Activated naive CD4-positive, alpha-beta T cell treated with anti-CD3 and anti-CD28 coated beads, Interleukin-2, amount 50 U/mL, for 72 hours (primary cell): Measurements from ENCODE around the gene GFOD1. TPM values are rescaled to one million over a fixed set of nuclear protein-coding genes. Genes with fewer than 3 reads are reported as not detected.

Experiments used
- ATAC-seq, 2 donors: fragments of 150-1000 bp; cut with Tn5 transposase; 2 replicates each; pipeline ENCODE4 v1.10.0; 2021; ENCODE audit warnings: mild to moderate bottlenecking in 2 of 2, moderate library complexity in 2 of 2
- DNase-seq, 2 donors: peaks; one replicate each; pipeline ENCODE4 v3.0.0; 2021 to 2022; ENCODE audit warnings: low spot score in 2 of 2
- H3K27ac Mint-ChIP-seq, 2 donors: one replicate each; pipeline ENCODE4 v1.8.0; 2022; ENCODE audit warnings: mild to moderate bottlenecking in 2 of 2, mixed read lengths in 2 of 2
- H3K36me3 Mint-ChIP-seq, 2 donors: one replicate each; pipeline ENCODE4 v1.8.0; 2022; ENCODE audit warnings: mixed read lengths in 2 of 2
- H3K9me3 Mint-ChIP-seq, 2 donors: one replicate each; pipeline ENCODE4 v1.8.0; 2022; ENCODE audit warnings: mixed read lengths in 2 of 2
- total RNA-seq, 2 donors: library from RNA; stranded (reverse); gene quantifications; one replicate each; pipeline ENCODE4 v1.2.3, GENCODE V29; 2022

The GFOD1 gene
- total RNA-seq, 2 donors from 2014 or later: 6.3 to 11.8 TPM

- DNase-seq: no peak
- Mint-ChIP-seq H3K9me3 (no peaks in the 10 kb centered on the region), H3K27ac (no peak overlapping the region), H3K36me3 (no peaks in the 10 kb centered on the region)
- no peak for ATAC-seq
Measured at GRCh38 chr6:13494137-13494536, 6.7 kb upstream of the GFOD1 start.

GRCh38 chr6:13493147-13493546 is 5.7 kb upstream of the GFOD1 start:
- Mint-ChIP-seq H3K9me3 (no peaks in the 10 kb centered on the region), H3K36me3 (no peaks in the 10 kb centered on the region), H3K27ac (no peak overlapping the region)
- no peak for ATAC-seq
- no peak for DNase-seq

GRCh38 chr6:13492357-13492756 is 5.0 kb upstream of the GFOD1 start:
- no peaks in the 10 kb centered on the region for H3K36me3 Mint-ChIP-seq
- H3K27ac Mint-ChIP-seq: no peak overlapping the region
- DNase-seq: no peak
- no peaks in the 10 kb centered on the region for H3K9me3 Mint-ChIP-seq
- no peak for ATAC-seq

- no peaks in the 10 kb centered on the region for H3K9me3 Mint-ChIP-seq
- H3K27ac Mint-ChIP-seq: no peak overlapping the region
- peaks cover 0 to under 1% of the 10 kb centered on the region in 2 donors for H3K36me3 Mint-ChIP-seq
- ATAC-seq (no peak), DNase-seq (no peak)
Measured at GRCh38 chr6:13491538-13491937, 4.1 kb upstream of the GFOD1 start.

- ATAC-seq: no peak
- no peak for DNase-seq
- peaks cover 0 to 12% of the 10 kb centered on the region in 2 donors for H3K36me3 Mint-ChIP-seq
- no peaks in the 10 kb centered on the region for H3K9me3 Mint-ChIP-seq
- H3K27ac Mint-ChIP-seq: no peak overlapping the region
Measured at GRCh38 chr6:13490402-13490801, 3.0 kb upstream of the GFOD1 start.

GRCh38 chr6:13488896-13489237 is 1.5 kb upstream of the GFOD1 start:
- Mint-ChIP-seq H3K27ac (no peak overlapping the region), H3K36me3 (peaks cover 0 to 14% of the 10 kb centered on the region in 2 donors), H3K9me3 (no peaks in the 10 kb centered on the region)
- no peak for ATAC-seq
- DNase-seq: no peak

- no peaks in the 10 kb centered on the region for H3K9me3 Mint-ChIP-seq
- peak in 1 of 2 donors; percentile 8 for ATAC-seq
Measured at GRCh38 chr6:13488015-13488895, 855 bp upstream of the GFOD1 start.

GRCh38 chr6:13486679-13487121 is 700 bp downstream of the GFOD1 start:
- peaks cover 0 to 14% of the 10 kb centered on the region in 2 donors for H3K36me3 Mint-ChIP-seq
- peak overlapping the region; percentile 73 to 75 for H3K27ac Mint-ChIP-seq
- H3K9me3 Mint-ChIP-seq: no peaks in the 10 kb centered on the region
- peak; percentile 64 to 77 for DNase-seq
- peak; percentile 49 to 59 for ATAC-seq

More at GRCh38 chr6:13488015-13488895, 855 bp upstream of the GFOD1 start:
- DNase-seq: peak in 1 of 2 donors; percentile 18
- Mint-ChIP-seq H3K36me3 (peaks cover 0 to 14% of the 10 kb centered on the region in 2 donors), H3K27ac (peak overlapping the region in 1 of 2 donors; percentile 75)

GRCh38 chr6:13485923-13486562 is 1.4 kb downstream of the GFOD1 start:
- no peaks in the 10 kb centered on the region for H3K9me3 Mint-ChIP-seq
- H3K36me3 Mint-ChIP-seq: peaks cover 0 to 14% of the 10 kb centered on the region in 2 donors
- DNase-seq (no peak), ATAC-seq (no peak)
- H3K27ac Mint-ChIP-seq: peak overlapping the region; percentile 73 to 75

- Mint-ChIP-seq H3K9me3 (no peaks in the 10 kb centered on the region), H3K36me3 (peaks cover 0 to 14% of the 10 kb centered on the region in 2 donors), H3K27ac (peak overlapping the region in 1 of 2 donors; percentile 75)
- DNase-seq (no peak), ATAC-seq (no peak)
Measured at GRCh38 chr6:13485303-13485702, 2.1 kb downstream of the GFOD1 start.

GRCh38 chr6:13484827-13485226 is 2.6 kb downstream of the GFOD1 start:
- H3K9me3 Mint-ChIP-seq: no peaks in the 10 kb centered on the region
- peaks cover 0 to 14% of the 10 kb centered on the region in 2 donors for H3K36me3 Mint-ChIP-seq
- ATAC-seq (no peak), DNase-seq (no peak)
- peak overlapping the region in 1 of 2 donors; percentile 16 for H3K27ac Mint-ChIP-seq

- peaks cover 0 to 14% of the 10 kb centered on the region in 2 donors for H3K36me3 Mint-ChIP-seq
- peak overlapping the region in 1 of 2 donors; percentile 16 for H3K27ac Mint-ChIP-seq
- ATAC-seq (peak in 1 of 2 donors; percentile 34), DNase-seq (no peak)
- H3K9me3 Mint-ChIP-seq: no peaks in the 10 kb centered on the region
Measured at GRCh38 chr6:13484138-13484708, 3.2 kb downstream of the GFOD1 start.

GRCh38 chr6:13480631-13481501 is 6.5 kb downstream of the GFOD1 start:
- no peak for DNase-seq
- no peaks in the 10 kb centered on the region for H3K9me3 Mint-ChIP-seq
- peak in 1 of 2 donors; percentile 32 for ATAC-seq
- no peak overlapping the region for H3K27ac Mint-ChIP-seq
- peaks cover 4 to 7% of the 10 kb centered on the region in 2 donors for H3K36me3 Mint-ChIP-seq

- Mint-ChIP-seq H3K9me3 (no peaks in the 10 kb centered on the region), H3K27ac (no peak overlapping the region), H3K36me3 (peaks cover 0 to 6% of the 10 kb centered on the region in 2 donors)
- ATAC-seq (no peak), DNase-seq (no peak)
Measured at GRCh38 chr6:13479971-13480434, 7.4 kb downstream of the GFOD1 start.

GRCh38 chr6:13479206-13479800 is 8.1 kb downstream of the GFOD1 start:
- no peak overlapping the region for H3K27ac Mint-ChIP-seq
- H3K36me3 Mint-ChIP-seq: peaks cover 0 to 12% of the 10 kb centered on the region in 2 donors
- no peak for DNase-seq
- ATAC-seq: peak; percentile 14 to 86
- no peaks in the 10 kb centered on the region for H3K9me3 Mint-ChIP-seq

- peaks cover 0 to 12% of the 10 kb centered on the region in 2 donors for H3K36me3 Mint-ChIP-seq
- DNase-seq: no peak
- H3K9me3 Mint-ChIP-seq: no peaks in the 10 kb centered on the region
- H3K27ac Mint-ChIP-seq: no peak overlapping the region
- peak in 1 of 2 donors; percentile 27 for ATAC-seq
Measured at GRCh38 chr6:13478525-13478966, 8.9 kb downstream of the GFOD1 start.
